SH-SY5Y (cell line): ENCODE results near the gene ICE2.
A peak's percentile ranks its signal among the peaks of the same experiment; 100 is the strongest.

Experiments used
- GATA2 ChIP-seq: IDR thresholded peaks from 2 replicates; pipeline ENCODE4 v1.6.1; 2011; ENCODE audit warnings: mild to moderate bottlenecking, low read depth, low read length
- GATA3 ChIP-seq: IDR thresholded peaks from 2 replicates; pipeline ENCODE4 v1.6.1; 2011; ENCODE audit warnings: low read depth, mild to moderate bottlenecking, low read length, moderate library complexity

ICE2 gene

GRCh38 chr15:60478566-60479360, at the start of gene ICE2:
Gene ICE2 (minus strand): TSS chr15:60479142. CDS start chr15:60477977, 1,165 bp downstream.
- no peak for TF ChIP-seq GATA3
- 0 out of 2 replicates have a peak, but pooled peaks have one; percentile 13 for TF ChIP-seq GATA2

GRCh38 chr15:60528530-60528929, 49.6 kb upstream of the ICE2 start:
- TF ChIP-seq GATA2 (no peak), GATA3 (no peak)

- TF ChIP-seq GATA3 (no peak), GATA2 (no peak)
Observed at GRCh38 chr15:60527456-60527855, 48.5 kb upstream of the ICE2 start.

- peak; percentile 81 for TF ChIP-seq GATA2
- TF ChIP-seq GATA3, result no peak
Observed at GRCh38 chr15:60526127-60526616, 47.2 kb upstream of the ICE2 start.

GRCh38 chr15:60525341-60526039, 46.5 kb upstream of the ICE2 start:
- TF ChIP-seq GATA2 (no peak), GATA3 (no peak)

GRCh38 chr15:60523056-60523455, 44.1 kb upstream of the ICE2 start:
- TF ChIP-seq GATA2 (no peak), GATA3 (no peak)

- TF ChIP-seq GATA3 (no peak), GATA2 (no peak)
Observed at GRCh38 chr15:60520825-60521368, 42.0 kb upstream of the ICE2 start.

- TF ChIP-seq GATA2 (no peak), GATA3 (no peak)
Observed at GRCh38 chr15:60520013-60520824, 41.3 kb upstream of the ICE2 start.

GRCh38 chr15:60519218-60519617, 40.3 kb upstream of the ICE2 start:
- no peak for TF ChIP-seq GATA3
- no peak for TF ChIP-seq GATA2

GRCh38 chr15:60518511-60518910, 39.6 kb upstream of the ICE2 start:
- TF ChIP-seq GATA2 (no peak), GATA3 (no peak)

GRCh38 chr15:60514261-60514881, 35.4 kb upstream of the ICE2 start:
- no peak for TF ChIP-seq GATA2
- no peak for TF ChIP-seq GATA3

GRCh38 chr15:60513676-60514075, 34.7 kb upstream of the ICE2 start:
- TF ChIP-seq GATA3 (no peak), GATA2 (no peak)

- TF ChIP-seq GATA2, result no peak
Observed at GRCh38 chr15:60512937-60513336, 34.0 kb upstream of the ICE2 start.

- TF ChIP-seq GATA2 (no peak), GATA3 (no peak)
Observed at GRCh38 chr15:60511351-60512031, 32.5 kb upstream of the ICE2 start.
